Gastrocnemius medialis (tissue), 4 donors: ENCODE data around the gene POC1A.

Experiments used
- CTCF ChIP-seq, 5 experiments: fragments of 450-650 bp in 3 of 5; fragments of 200-600 bp in 2 of 5; sonication (generic) in 2 of 5; IDR thresholded peaks in 4 of 5; conservative IDR thresholded peaks in 1 of 5; 1 replicate in 4 of 5; 2 replicates in 1 of 5; pipeline ENCODE4 v1.5.1; 2016 to 2019; ENCODE audit warnings: antibody characterized with exemption in 5 of 5, mild to moderate bottlenecking in 3 of 5, moderate library complexity in 3 of 5
- POLR2A ChIP-seq, 2 donors: fragments of 450-650 bp; IDR thresholded peaks; one replicate each; pipeline ENCODE4 v1.6.1; 2017; ENCODE audit warnings: antibody characterized with exemption in 2 of 2, mild to moderate bottlenecking in 2 of 2, moderate library complexity in 2 of 2

GRCh38 chr3:52093756-52094545 lies 60.3 kb downstream of the POC1A start:
- TF ChIP-seq CTCF (IDR thresholded peaks at IDR 0.05 in 4 of 5, conservative IDR thresholded peaks at IDR 0.05 in 1 of 5) (no peak), POLR2A (IDR thresholded peaks at IDR 0.05) (no peak)
